Lower leg skin (tissue), 3 donors: Measurements from ENCODE around the gene ARGLU1.

ENCODE experiments used
- POLR2A ChIP-seq, 2 donors: fragments of 450-650 bp; IDR thresholded peaks; one replicate each; pipeline ENCODE4 v1.6.1; 2016 to 2017; ENCODE audit warnings: antibody characterized with exemption in 2 of 2, mild to moderate bottlenecking in 1 of 2, moderate library complexity in 1 of 2
- TF ChIP-seq, protein P1 (sequence below), 3 donors: fragments of 450-650 bp; IDR thresholded peaks; one replicate each; pipeline ENCODE4 v1.5.1; 2016; ENCODE audit warnings: antibody characterized with exemption in 3 of 3, mild to moderate bottlenecking in 3 of 3, moderate library complexity in 2 of 3

DNA sequence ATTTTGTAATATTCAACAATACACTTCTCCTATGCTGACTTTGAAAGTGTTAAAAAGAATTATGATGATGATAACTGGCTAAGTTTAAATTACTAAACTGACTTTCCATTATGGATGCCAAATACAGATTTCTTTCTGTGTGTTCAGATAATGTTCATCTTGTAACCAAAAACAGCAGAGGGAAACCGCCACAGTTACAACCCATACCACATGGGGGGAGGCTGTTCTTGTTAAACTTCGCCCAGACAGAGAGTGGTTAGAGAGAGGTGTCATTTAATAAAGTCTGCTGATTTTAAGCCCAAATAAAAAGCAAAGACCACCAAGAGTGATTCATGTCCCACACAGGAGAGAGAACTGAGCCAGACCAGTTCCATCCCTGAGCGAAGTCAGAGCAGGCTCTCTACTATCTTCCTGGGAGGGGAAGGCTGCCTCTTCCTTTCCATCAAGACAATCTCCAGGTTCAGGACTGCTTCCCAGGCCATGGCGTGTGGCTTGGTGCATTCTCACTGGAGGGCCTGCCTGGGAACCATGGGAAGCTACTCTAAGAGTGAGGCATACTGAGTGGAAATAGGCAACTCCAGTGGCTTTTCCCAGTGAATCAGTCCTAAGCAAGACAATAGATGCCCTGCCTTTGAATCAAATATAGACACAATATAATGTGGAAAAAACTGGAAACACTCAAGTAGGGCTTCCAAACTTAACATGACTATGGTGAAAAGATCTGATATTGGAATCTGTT, 50.7 kb downstream of the ARGLU1 start:
- TF ChIP-seq POLR2A (IDR thresholded peaks at IDR 0.05): no peak
- TF ChIP-seq, protein P1, sequence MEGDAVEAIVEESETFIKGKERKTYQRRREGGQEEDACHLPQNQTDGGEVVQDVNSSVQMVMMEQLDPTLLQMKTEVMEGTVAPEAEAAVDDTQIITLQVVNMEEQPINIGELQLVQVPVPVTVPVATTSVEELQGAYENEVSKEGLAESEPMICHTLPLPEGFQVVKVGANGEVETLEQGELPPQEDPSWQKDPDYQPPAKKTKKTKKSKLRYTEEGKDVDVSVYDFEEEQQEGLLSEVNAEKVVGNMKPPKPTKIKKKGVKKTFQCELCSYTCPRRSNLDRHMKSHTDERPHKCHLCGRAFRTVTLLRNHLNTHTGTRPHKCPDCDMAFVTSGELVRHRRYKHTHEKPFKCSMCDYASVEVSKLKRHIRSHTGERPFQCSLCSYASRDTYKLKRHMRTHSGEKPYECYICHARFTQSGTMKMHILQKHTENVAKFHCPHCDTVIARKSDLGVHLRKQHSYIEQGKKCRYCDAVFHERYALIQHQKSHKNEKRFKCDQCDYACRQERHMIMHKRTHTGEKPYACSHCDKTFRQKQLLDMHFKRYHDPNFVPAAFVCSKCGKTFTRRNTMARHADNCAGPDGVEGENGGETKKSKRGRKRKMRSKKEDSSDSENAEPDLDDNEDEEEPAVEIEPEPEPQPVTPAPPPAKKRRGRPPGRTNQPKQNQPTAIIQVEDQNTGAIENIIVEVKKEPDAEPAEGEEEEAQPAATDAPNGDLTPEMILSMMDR (IDR thresholded peaks at IDR 0.05): no peak
